Measurements from ENCODE around the gene SCNN1A. TPM values are rescaled to one million over a fixed set of nuclear protein-coding genes. Genes with fewer than 3 reads are reported as not detected.

Gene SCNN1A
- total RNA-seq, 1 donor from 2014 or later, result 11.1 TPM

DNA sequence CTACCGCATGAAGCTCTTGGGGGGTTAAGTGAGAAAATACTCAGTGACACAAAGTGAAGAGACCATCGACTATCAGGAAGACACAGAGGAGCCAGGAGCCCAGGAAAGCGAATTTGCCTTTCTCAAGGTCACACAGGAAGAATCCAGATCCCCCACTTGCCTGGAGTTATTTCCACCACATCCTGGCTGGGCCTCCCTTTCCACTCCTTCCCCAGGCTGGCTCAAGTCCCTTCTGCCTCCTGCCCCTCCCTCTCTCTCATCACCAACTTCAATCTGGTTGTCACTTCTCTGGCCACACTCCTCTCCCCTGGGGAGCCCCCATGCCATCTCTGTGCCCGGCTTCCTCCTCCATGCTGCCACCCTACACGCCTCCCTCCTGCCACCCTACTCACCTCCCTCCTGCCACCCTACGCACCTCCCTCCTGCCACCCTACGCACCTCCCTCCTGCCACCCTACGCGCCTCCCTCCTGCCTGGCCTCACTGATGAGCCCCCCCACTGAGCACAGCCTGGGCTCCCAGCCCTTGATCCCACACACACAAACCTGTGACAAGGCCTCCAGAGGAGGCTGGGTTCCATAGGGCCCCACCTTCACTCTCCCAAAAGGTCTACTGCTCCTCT is 6.3 kb downstream of the SCNN1A start:
- Histone ChIP-seq H3K27me3 (ENCODE audit: control insufficient read depth, insufficient read depth, low read length) (no peaks in the 10 kb centered on the region), H3K36me3 (ENCODE audit: control insufficient read depth, insufficient read depth, low read length) (no peaks in the 10 kb centered on the region), H3K4me3 (ENCODE audit: low read depth, low read length) (no peak overlapping the region)
- TF ChIP-seq, protein P1, sequence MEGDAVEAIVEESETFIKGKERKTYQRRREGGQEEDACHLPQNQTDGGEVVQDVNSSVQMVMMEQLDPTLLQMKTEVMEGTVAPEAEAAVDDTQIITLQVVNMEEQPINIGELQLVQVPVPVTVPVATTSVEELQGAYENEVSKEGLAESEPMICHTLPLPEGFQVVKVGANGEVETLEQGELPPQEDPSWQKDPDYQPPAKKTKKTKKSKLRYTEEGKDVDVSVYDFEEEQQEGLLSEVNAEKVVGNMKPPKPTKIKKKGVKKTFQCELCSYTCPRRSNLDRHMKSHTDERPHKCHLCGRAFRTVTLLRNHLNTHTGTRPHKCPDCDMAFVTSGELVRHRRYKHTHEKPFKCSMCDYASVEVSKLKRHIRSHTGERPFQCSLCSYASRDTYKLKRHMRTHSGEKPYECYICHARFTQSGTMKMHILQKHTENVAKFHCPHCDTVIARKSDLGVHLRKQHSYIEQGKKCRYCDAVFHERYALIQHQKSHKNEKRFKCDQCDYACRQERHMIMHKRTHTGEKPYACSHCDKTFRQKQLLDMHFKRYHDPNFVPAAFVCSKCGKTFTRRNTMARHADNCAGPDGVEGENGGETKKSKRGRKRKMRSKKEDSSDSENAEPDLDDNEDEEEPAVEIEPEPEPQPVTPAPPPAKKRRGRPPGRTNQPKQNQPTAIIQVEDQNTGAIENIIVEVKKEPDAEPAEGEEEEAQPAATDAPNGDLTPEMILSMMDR (IDR thresholded peaks at IDR 0.05; ENCODE audit: insufficient read depth, low read length, poor library complexity, severe bottlenecking), result no peak
- DNase-seq (ENCODE audit: low read depth), result no peak

DNA sequence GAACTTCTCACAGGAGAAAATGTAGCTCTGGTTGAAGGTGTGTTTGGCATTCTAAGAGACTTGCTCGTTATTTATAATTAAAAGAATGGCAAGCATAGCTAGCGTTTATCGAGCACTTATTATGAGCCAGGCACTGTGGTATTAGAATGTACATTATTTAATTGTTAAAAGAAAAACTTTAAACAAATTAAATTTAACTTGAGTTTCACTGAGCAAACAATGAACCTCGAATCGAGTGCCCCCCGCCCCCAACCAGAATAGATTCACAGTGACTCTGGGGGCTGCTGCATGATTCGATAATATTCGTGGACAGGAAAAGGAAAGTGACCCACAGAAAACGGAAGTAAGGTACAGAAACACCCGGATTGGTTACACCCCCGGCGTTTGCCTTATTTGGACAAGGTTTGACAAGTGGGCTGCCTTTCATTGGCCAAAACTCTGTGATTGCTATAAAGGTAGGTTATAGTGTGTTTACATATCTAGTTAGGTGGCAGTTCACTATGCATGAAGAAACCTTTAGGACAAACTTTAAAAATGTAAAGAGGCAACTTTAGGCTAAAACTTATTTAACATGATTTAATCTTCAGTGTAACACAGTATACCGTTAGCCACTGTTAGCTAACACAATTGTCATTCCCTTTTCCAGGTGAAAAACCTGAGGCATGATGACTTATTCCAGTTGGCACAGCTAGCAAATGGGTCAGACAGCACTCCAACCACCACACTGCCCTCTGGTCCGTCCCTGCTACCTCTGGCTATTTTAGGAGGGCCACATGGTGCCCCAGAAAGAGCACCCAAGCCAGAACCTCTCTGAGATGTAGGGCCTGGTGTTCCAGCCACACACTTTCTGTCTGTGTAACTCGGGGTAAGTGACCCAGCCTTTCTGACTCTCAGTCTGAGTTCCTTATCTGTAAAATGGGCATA is 7.1 kb downstream of the SCNN1A start:
- no peak for DNase-seq (ENCODE audit: low read depth)
- TF ChIP-seq, protein P1 (IDR thresholded peaks at IDR 0.05; ENCODE audit: insufficient read depth, low read length, poor library complexity, severe bottlenecking), result no peak
- Histone ChIP-seq H3K36me3 (ENCODE audit: control insufficient read depth, insufficient read depth, low read length) (no peaks in the 10 kb centered on the region), H3K4me3 (ENCODE audit: low read depth, low read length) (no peak overlapping the region), H3K27me3 (ENCODE audit: control insufficient read depth, insufficient read depth, low read length) (no peaks in the 10 kb centered on the region)

DNA sequence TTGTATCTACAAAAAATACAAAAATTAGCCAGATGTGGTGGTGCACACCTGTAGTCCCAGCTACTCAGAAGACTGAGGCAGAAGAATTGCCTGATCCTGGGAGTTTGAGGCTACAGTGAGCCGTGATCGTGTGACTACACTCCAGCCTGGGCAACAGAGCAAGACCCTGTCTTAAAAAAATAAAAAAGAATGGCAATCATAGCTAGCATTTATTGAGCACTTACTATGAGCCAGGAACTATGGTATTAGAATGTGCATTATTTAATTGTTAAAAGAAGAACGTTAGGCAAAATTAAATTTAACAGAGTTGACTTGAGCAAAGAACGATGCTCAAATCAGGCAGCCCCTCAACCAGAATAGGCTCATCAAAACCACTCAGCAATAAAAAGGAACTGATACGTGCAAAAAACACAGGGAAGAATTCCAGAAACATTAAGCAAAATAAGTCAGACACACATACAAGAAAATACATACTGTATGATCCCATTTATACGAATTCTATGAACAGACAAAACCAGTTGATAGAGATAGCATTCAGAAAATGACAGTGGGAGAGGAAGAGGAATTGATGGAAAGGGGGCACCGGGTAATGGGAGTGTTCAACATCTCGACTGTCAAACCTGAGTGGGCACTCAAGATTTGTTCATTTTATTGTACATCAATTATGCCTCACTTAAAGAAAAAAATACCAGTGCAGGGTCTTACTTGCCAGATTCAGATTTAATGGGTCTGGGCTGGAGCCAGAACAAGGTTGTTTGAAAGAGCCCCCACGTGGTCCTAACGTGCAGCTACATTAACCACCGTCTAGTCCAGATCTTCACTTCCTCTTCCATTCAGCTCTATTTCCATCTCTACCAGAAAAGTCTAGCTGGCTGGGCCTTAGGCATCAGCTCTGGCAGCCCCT is 8.0 kb downstream of the SCNN1A start:
- no peak overlapping the region for H3K4me3 ChIP-seq (ENCODE audit: low read depth, low read length)
- no peaks in the 10 kb centered on the region for H3K27me3 ChIP-seq (ENCODE audit: control insufficient read depth, insufficient read depth, low read length)
- DNase-seq (ENCODE audit: low read depth), result no peak
- no peaks in the 10 kb centered on the region for H3K36me3 ChIP-seq (ENCODE audit: control insufficient read depth, insufficient read depth, low read length)
- TF ChIP-seq, protein P1 (IDR thresholded peaks at IDR 0.05; ENCODE audit: insufficient read depth, low read length, poor library complexity, severe bottlenecking), result peak; percentile 11

DNA sequence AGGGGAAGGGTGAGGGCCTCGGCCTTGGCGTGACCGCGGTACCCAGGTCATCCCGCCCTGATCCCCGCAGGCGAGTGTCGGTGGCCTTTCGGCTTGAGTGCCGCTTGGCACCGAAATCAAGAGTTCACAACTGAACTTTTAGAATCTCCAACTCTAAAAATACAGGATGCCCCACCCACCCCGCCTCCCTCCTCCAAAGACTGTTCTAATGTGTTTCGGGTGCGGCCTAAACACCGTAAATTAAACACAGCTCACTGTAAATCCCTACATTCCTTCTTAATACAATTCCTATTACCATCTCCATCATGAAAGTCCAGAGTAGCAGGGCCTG is 11.4 kb downstream of the SCNN1A start:
- TF ChIP-seq, protein P1 (IDR thresholded peaks at IDR 0.05; ENCODE audit: insufficient read depth, low read length, poor library complexity, severe bottlenecking), result no peak
- H3K27me3 ChIP-seq (ENCODE audit: control insufficient read depth, insufficient read depth, low read length), result no peaks in the 10 kb centered on the region
- peak overlapping the region; percentile 43 for H3K4me3 ChIP-seq (ENCODE audit: low read depth, low read length)
- no peak for DNase-seq (ENCODE audit: low read depth)
- H3K36me3 ChIP-seq (ENCODE audit: control insufficient read depth, insufficient read depth, low read length), result no peaks in the 10 kb centered on the region

DNA sequence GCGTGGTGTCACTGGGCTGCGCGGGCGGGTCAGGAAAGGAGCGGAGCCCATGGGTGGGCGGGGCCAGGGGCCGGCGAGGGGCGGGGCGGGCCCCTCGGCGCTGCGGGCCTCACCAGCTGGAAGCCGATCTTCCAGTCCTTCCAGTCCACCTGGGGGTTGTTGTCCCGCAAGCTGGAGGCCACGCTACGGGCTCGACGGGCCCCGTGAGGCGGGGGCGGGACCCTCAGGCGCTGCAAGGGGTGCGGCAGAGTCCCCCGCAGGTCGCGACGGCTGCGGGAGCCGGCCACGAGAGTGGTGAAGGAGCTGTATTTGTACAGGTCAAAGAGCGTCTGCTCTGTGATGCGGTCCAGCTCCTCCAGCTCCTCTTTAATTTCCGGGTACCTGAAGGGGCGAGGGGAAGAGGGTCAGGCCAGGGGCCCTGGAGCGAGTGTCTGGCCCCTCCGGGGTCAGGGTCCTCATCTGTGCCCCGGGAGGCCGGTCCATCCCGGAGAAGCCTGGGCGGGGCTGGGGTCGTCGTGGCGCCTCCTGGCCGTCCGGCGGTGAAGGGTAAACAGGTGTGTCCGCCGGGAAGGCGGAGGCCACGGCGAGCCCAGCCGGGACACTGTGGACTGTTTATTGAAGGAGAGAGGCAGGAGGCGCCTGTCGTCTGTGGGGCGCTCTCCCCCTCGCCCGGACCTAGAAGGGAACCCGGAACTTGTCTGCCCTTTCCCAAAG is 11.9 kb downstream of the SCNN1A start:
- TF ChIP-seq, protein P1 (IDR thresholded peaks at IDR 0.05; ENCODE audit: insufficient read depth, low read length, poor library complexity, severe bottlenecking), result no peak
- H3K36me3 ChIP-seq (ENCODE audit: control insufficient read depth, insufficient read depth, low read length), result no peaks in the 10 kb centered on the region
- peak overlapping the region; percentile 43 for H3K4me3 ChIP-seq (ENCODE audit: low read depth, low read length)
- no peak for DNase-seq (ENCODE audit: low read depth)
- no peaks in the 10 kb centered on the region for H3K27me3 ChIP-seq (ENCODE audit: control insufficient read depth, insufficient read depth, low read length)
